Cardiac muscle cell (in vitro differentiated cells and primary cell): ENCODE data around the gene BNIP2. TPM values are rescaled to one million over a fixed set of nuclear protein-coding genes. Genes with fewer than 3 reads are reported as not detected.

Source experiments
- DNase-seq, 2 donors: peaks; one replicate each; pipeline versions ENCODE4 v3.0.0 to v3.0.0-alpha.2; 2010 to 2017; ENCODE audit warnings: low read depth in 1 of 2, low spot score in 1 of 2
- H3K27ac ChIP-seq: fragments of 200-600 bp; sonication (generic); 2 replicates; pipeline ENCODE4 v1.5.1; 2016
- H3K27me3 ChIP-seq: fragments of 200-600 bp; sonication (generic); 2 replicates; pipeline ENCODE4 v1.6.0; 2016; ENCODE audit warnings: control low read depth
- H3K36me3 ChIP-seq: fragments of 200-600 bp; sonication (generic); 2 replicates; pipeline ENCODE4 v1.5.1; 2016; ENCODE audit warnings: control low read depth
- H3K4me1 ChIP-seq: fragments of 200-600 bp; sonication (generic); 2 replicates; pipeline ENCODE4 v1.8.1; 2017; ENCODE audit warnings: low read depth, mild to moderate bottlenecking, mixed run types
- H3K4me3 ChIP-seq: fragments of 200-600 bp; sonication (generic); 2 replicates; pipeline ENCODE4 v1.5.1; 2016; ENCODE audit warnings: mild to moderate bottlenecking
- H3K9me3 ChIP-seq: fragments of 200-600 bp; sonication (generic); 2 replicates; pipeline ENCODE4 v1.5.1; 2017; ENCODE audit warnings: low read depth, mild to moderate bottlenecking, control low read depth
- CTCF ChIP-seq: IDR thresholded peaks from 2 replicates; pipeline ENCODE4 v1.5.1; 2012; ENCODE audit warnings: low read depth, mild to moderate bottlenecking, low read length
- polyA plus RNA-seq: library from polyadenylated mRNA; unstranded; fragments of >200 nt; fragmentation: Nextera tagmentation; extraction: Ambion mirVana; gene quantifications from 2 replicates; pipeline ENCODE4 v1.2.1, GENCODE V29; 2016
- total RNA-seq: library from RNA; depleted of rRNA; stranded (reverse); fragments of >200 nt; gene quantifications from 2 replicates; pipeline ENCODE4 v1.2.3, GENCODE V29; 2016

The BNIP2 gene
- total and polyA plus RNA-seq, 2 experiments from 2014 or later, result 72.2 to 150 TPM

GRCh38 chr15:59696332-59696731, 7.2 kb upstream of the BNIP2 start:
- H3K9me3 ChIP-seq, result no peaks in the 10 kb centered on the region
- no peak overlapping the region for H3K4me3 ChIP-seq
- TF ChIP-seq CTCF, result no peak
- H3K27ac ChIP-seq, result no peak overlapping the region
- H3K4me1 ChIP-seq, result no peaks in the 10 kb centered on the region
- no peak for DNase-seq
- H3K36me3 ChIP-seq, result no peaks in the 10 kb centered on the region
- H3K27me3 ChIP-seq, result no peaks in the 10 kb centered on the region

- H3K27me3 ChIP-seq, result no peaks in the 10 kb centered on the region
- no peak for DNase-seq
- no peak for TF ChIP-seq CTCF
- no peaks in the 10 kb centered on the region for H3K9me3 ChIP-seq
- peaks cover 3% of the 10 kb centered on the region for H3K4me1 ChIP-seq
- no peak overlapping the region for H3K4me3 ChIP-seq
- H3K36me3 ChIP-seq, result no peaks in the 10 kb centered on the region
- H3K27ac ChIP-seq, result no peak overlapping the region
Observed at GRCh38 chr15:59694779-59695178, 5.7 kb upstream of the BNIP2 start.

GRCh38 chr15:59691194-59691805, 2.2 kb upstream of the BNIP2 start:
- peak; percentile 35 to 71 for DNase-seq
- no peaks in the 10 kb centered on the region for H3K9me3 ChIP-seq
- H3K27ac ChIP-seq, result no peak overlapping the region
- peak; percentile 62 for TF ChIP-seq CTCF
- H3K36me3 ChIP-seq, result no peaks in the 10 kb centered on the region
- no peaks in the 10 kb centered on the region for H3K27me3 ChIP-seq
- no peak overlapping the region for H3K4me3 ChIP-seq
- H3K4me1 ChIP-seq, result peaks cover 9% of the 10 kb centered on the region

GRCh38 chr15:59689626-59690236, 611 bp upstream of the BNIP2 start:
- Histone ChIP-seq H3K36me3 (peaks cover 5% of the 10 kb centered on the region), H3K9me3 (no peaks in the 10 kb centered on the region), H3K4me3 (peak overlapping the region; percentile 60), H3K27ac (peak overlapping the region; percentile 81), H3K4me1 (peaks cover 9% of the 10 kb centered on the region), H3K27me3 (no peaks in the 10 kb centered on the region)
- DNase-seq, result peak; percentile 73 to 83
- no peak for TF ChIP-seq CTCF

- H3K4me3 ChIP-seq, result peak overlapping the region; percentile 60
- H3K9me3 ChIP-seq, result no peaks in the 10 kb centered on the region
- peaks cover 5% of the 10 kb centered on the region for H3K36me3 ChIP-seq
- no peak for TF ChIP-seq CTCF
- no peaks in the 10 kb centered on the region for H3K27me3 ChIP-seq
- DNase-seq, result peak in 1 of 2 donors; percentile 85
- peak overlapping the region; percentile 98 for H3K27ac ChIP-seq
- H3K4me1 ChIP-seq, result peaks cover 9% of the 10 kb centered on the region
Observed at GRCh38 chr15:59688423-59688781, 718 bp downstream of the BNIP2 start.
